Measurements from ENCODE around the gene NPVF. TPM values are rescaled to one million over a fixed set of nuclear protein-coding genes. Genes with fewer than 3 reads are reported as not detected.

NPVF gene
- polyA plus RNA-seq, 1 donor from 2014 or later, result not detected

- Histone ChIP-seq H3K4me2 (ENCODE audit: low read length) (no peak overlapping the region), H3K9ac (ENCODE audit: low read length) (no peak overlapping the region), H3K36me3 (ENCODE audit: insufficient read depth, low read length) (no peaks in the 10 kb centered on the region), H3K27me3 (ENCODE audit: insufficient read depth, low read depth, low read length) (no peaks in the 10 kb centered on the region), H3K9me3 (ENCODE audit: low read length) (no peaks in the 10 kb centered on the region), H3K27ac (ENCODE audit: low read length) (no peak overlapping the region), H4K20me1 (ENCODE audit: insufficient read depth) (no peaks in the 10 kb centered on the region), H3K4me3 (ENCODE audit: low read length) (no peak overlapping the region), H3K79me2 (replicated peaks; ENCODE audit: insufficient read depth, low read length) (no peaks in the 10 kb centered on the region), H2AFZ (ENCODE audit: low read depth, low read length) (no peak overlapping the region), H3K9me2 (ENCODE audit: insufficient read depth, low read length) (no peaks in the 10 kb centered on the region), H3F3A (ENCODE audit: insufficient read depth, low read length, poor library complexity, severe bottlenecking) (no peaks in the 10 kb centered on the region)
- no peak for TF ChIP-seq TAF1 (IDR thresholded peaks at IDR 0.05; ENCODE audit: low read depth)
Observed at GRCh38 chr7:25262586-25262985, 34.3 kb upstream of the NPVF start.

- Histone ChIP-seq H3K4me2 (ENCODE audit: low read length) (no peak overlapping the region), H3F3A (ENCODE audit: insufficient read depth, low read length, poor library complexity, severe bottlenecking) (no peaks in the 10 kb centered on the region), H3K9ac (ENCODE audit: low read length) (no peak overlapping the region), H3K36me3 (ENCODE audit: insufficient read depth, low read length) (no peaks in the 10 kb centered on the region), H3K27ac (ENCODE audit: low read length) (no peak overlapping the region), H3K79me2 (replicated peaks; ENCODE audit: insufficient read depth, low read length) (no peaks in the 10 kb centered on the region), H3K9me3 (ENCODE audit: low read length) (no peaks in the 10 kb centered on the region), H2AFZ (ENCODE audit: low read depth, low read length) (no peak overlapping the region), H3K27me3 (ENCODE audit: insufficient read depth, low read depth, low read length) (no peaks in the 10 kb centered on the region), H3K4me3 (ENCODE audit: low read length) (no peak overlapping the region), H3K9me2 (ENCODE audit: insufficient read depth, low read length) (no peaks in the 10 kb centered on the region), H4K20me1 (ENCODE audit: insufficient read depth) (no peaks in the 10 kb centered on the region)
- no peak for TF ChIP-seq RAD21 (conservative IDR thresholded peaks at IDR 0.05)
- no peak for TF ChIP-seq EZH2 (IDR thresholded peaks at IDR 0.05; ENCODE audit: borderline replicate concordance, insufficient read depth, low read length, poor library complexity, severe bottlenecking)
- no peak for TF ChIP-seq TAF1 (IDR thresholded peaks at IDR 0.05; ENCODE audit: low read depth)
- TF ChIP-seq MXI1 (conservative IDR thresholded peaks at IDR 0.05; ENCODE audit: poor library complexity, severe bottlenecking), result no peak
- TF ChIP-seq CTCF (IDR thresholded peaks at IDR 0.05; ENCODE audit: poor library complexity, severe bottlenecking), result no peak
- no peak for TF ChIP-seq POLR2AphosphoS5 (IDR thresholded peaks at IDR 0.05)
- no peak for TF ChIP-seq REST (IDR thresholded peaks at IDR 0.05; ENCODE audit: borderline replicate concordance)
- TF ChIP-seq EP300 (conservative IDR thresholded peaks at IDR 0.05; ENCODE audit: poor library complexity, severe bottlenecking), result no peak
- no peak for TF ChIP-seq SMC3 (conservative IDR thresholded peaks at IDR 0.05; ENCODE audit: poor library complexity)
Observed at GRCh38 chr7:25261545-25262140, 33.4 kb upstream of the NPVF start.

Measured in neural cell (in vitro differentiated cells).